Measurements from ENCODE around the gene ALCAM.

The ALCAM gene

DNA sequence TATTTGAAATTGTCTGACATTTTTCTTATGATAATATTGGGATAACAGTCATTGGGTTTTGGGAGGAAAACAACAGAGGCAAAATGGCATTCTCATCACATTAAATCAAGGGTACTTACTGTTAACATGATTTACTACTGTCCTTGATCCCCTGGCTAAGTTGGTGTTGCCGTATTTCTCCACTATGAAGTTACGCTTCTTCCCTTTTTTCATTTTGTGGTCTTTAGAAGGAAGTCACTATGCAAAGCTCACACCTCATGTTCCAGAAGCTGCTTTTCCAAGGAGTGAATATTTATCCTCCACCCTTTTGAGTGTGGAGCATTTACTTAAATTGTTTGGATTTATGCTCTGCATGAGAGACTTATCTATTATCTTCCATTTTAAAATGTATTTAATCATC is 63.7 kb downstream of the ALCAM start:
- no peak for DNase-seq (ENCODE audit: low read depth)

GRCh38 chr3:105431200-105431599 is 64.5 kb downstream of the ALCAM start:
- DNase-seq (ENCODE audit: low read depth), result no peak

DNA sequence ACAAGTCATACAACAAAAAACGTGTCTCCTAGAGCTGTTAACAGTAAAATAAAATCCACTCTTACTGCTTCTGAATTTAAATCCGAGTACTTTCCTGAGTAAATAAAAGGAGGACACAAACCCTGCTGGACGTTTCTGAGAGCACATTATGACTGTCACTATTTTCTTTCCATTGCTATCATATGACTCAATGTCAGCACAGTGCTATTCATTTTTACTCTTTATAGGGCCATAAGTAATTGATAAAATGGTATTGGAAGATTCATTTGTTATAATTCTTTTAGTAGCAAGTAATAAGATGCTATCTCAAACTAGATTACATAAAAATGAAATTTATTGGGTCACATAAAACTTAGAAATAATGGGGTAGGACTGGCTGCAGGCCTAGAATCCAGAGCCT is 68.6 kb downstream of the ALCAM start:
- DNase-seq (ENCODE audit: low read depth), result no peak

- DNase-seq (ENCODE audit: low read depth), result no peak
Observed at GRCh38 chr3:105436687-105437086, 70.0 kb downstream of the ALCAM start.

GRCh38 chr3:105440113-105440512 is 73.4 kb downstream of the ALCAM start:
- DNase-seq (ENCODE audit: low read depth), result no peak

DNA sequence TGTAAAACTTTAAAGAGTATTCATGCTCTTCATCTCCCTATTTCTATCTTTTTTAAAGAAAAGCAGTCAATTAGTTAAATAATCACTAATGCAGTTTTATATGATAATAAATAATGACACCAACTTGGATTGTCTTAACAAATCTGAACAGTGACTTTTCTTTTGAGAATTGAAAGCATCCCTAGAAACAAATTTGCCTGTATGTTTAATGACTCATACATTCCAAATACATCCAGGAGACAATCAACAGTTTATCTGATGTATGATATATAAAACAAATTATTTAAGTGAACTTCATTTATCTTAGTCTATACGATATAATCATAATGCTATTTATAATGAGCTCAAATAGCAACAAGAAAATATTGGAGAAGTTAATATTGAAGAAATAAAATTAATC is 78.0 kb downstream of the ALCAM start:
- DNase-seq (ENCODE audit: low read depth), result no peak

- no peak for DNase-seq (ENCODE audit: low read depth)
Observed at GRCh38 chr3:105448338-105448982, 81.8 kb downstream of the ALCAM start.

DNA sequence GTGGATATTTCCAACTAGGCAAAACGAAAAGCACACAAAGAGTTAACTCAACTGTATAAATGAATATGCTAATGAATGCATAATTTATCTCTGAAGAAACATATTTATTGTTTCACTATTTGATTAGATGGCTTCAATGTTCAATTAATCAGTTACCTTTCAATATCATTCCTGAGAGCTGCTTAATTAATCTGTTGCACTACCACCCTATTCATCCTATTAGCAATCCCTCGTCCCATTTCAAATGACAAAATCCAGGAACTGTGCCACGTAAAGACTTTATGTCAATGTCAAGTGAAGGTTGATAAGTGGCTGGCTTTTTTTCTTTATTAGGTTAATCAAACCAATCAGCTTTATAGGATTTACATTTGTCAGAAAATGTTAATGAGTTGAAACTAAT is 82.7 kb downstream of the ALCAM start:
- DNase-seq (ENCODE audit: low read depth), result no peak

- no peak for DNase-seq (ENCODE audit: low read depth)
Observed at GRCh38 chr3:105456017-105456416, 89.3 kb downstream of the ALCAM start.

DNA sequence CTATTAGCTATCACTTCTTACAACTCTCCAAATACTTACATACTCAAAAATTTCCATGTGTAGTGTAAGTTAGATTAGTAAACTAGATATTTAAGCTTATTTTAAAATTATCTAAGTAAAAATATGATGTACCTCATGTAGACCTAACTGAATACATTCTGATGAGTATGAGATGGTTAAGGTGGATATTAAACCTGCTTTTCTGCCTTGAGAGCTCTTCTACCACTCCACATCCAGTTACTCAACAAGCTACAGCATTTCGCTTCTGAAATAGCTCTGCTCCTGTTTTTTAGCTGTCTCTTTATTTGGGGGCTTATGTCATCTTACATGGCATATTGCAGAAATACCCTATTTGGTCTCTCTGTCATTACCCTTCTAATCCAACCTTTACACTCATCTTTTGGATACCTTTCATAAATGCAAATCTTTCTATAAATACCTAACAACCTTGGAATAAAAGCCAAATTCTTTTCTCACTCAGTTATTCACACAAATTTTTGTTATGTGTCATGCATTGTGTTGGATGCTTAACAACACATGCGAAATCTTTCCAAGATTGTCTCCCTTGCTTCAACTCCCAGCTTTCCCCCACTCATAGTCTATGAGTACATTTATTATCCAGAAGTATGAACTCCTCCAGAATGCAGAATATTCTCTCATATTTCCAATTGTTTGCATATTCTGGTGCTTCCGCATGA is 92.0 kb downstream of the ALCAM start:
- DNase-seq (ENCODE audit: low read depth), result no peak

DNA sequence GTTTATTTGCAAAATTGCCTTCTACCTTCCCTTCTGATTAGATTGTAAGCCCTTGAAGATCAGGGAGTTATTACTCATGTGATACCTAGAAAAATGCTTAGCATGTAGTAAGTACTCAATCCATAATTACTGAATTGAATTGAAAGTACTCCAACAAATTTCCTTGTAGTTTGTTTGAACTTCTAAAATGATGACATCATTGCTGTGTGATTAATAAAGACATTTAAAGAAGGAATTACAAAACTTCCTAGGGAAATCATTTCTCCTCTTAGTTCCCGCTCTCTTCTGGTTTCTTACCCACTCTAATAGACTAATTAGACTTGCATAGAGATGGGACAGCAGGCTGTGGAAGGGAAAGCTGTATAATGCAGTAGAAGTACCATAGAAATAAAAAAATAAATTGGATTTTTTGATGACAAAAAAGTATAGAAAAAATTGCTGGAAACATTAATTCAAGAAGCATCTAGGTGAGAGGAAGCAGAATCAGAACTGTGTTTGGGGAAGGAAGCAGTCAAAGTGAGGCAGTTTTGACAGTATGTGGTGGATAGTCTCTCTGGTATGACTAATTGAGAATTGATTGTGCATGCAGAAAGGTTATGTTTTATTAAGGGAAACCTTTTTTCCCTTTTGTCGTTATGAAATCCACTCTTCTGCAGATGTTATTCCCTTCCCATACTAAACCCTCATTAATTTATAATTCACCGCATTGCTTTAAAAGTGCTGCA is 93.0 kb downstream of the ALCAM start:
- DNase-seq (ENCODE audit: low read depth), result no peak

DNA sequence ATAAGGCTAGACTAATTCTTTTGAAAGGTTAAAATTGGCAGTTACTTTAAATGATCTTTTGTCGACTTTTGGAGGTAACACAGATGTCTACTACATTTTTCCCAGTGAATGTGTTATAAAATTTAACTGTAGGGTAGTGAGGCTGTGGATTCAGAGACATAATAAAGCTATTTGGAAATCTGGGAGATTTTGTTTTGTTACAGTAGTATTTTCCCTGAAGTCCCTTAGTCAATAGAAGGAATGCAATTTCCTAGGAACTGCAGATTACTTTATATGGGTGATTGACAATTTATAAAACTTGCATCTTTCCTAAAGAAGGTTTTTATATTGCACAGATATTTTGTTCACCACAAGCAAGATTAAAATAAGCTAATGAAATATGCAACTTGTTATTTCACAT is 96.9 kb downstream of the ALCAM start:
- DNase-seq (ENCODE audit: low read depth), result no peak

GRCh38 chr3:105465251-105465853 is 98.6 kb downstream of the ALCAM start:
- DNase-seq (ENCODE audit: low read depth), result no peak

GRCh38 chr3:105466072-105466471 is 99.4 kb downstream of the ALCAM start:
- DNase-seq (ENCODE audit: low read depth), result no peak

DNA sequence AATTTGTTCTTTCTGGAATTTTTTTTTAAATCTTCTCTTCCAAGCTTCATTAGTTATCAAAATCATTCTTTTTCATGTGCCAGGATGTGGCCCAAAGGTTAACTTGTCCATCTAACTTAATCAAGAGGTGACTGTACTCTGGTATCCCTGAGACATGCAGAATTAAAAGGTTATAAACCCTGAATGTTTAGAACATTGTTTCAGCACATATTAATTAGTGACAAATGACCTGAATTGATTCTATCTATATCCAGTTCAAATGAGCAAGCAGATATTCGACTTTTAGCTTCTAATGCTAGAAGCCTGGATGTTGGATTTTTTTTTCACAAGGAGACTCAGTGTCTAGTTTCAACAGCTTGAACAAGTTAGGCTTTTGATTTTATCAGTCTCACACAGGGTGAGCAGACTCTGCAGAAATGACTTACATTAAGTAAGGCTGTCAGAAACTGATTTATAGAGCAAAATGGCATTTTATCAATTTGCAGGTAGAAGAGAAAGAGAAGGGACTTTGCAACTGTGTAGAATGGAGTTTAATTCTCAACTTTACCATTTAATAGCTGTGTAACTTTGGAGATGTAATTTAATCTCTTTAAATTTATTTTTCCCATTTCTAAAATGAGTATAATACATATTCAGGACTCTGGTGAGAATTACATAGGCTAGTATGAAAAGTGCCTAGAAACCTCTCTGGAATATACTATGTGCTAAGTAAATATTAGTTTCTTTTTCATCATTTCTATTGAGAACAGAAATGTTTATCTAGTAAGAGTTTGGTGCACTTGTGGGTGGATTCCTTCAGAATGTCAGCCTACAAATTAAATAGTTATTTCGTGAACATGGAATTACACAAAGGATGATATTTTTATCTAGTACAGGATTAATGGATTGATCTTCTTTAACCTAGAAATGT is 100.0 kb downstream of the ALCAM start:
- DNase-seq (ENCODE audit: low read depth), result no peak

- DNase-seq (ENCODE audit: low read depth), result no peak
Observed at GRCh38 chr3:105470851-105471250, 104.1 kb downstream of the ALCAM start.

DNA sequence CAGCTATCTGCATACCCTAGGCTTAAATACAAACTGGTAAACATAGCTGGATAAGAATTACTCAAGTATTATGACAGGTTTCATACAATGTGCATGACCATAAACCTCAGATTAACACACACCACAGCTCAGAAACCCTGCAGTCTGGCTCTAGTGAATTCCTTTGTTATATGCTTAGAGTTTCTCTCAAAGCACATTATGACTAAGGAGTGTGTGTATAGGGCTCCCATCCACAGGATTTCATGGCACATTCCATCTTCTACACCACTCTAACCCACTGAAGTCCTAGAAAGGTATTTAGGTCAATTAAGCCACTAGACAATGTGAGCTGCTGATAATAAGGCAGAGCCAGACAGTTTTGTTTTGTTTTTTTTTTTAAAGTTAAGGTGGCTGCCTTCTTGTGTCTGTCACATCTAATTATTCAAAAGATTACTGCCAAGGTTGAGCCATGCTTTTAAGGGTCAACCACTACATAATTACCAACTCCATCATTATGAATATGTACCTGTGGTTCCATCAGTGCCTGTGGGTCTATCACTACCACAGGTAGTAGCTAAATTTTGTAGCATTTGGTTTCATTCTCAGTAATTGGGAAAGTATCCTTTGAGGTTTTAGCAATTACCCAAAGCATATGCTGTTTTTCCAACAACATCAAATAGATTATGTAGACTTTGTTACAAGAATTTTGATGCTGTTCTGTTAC is 107.0 kb downstream of the ALCAM start:
- no peak for DNase-seq (ENCODE audit: low read depth)

DNA sequence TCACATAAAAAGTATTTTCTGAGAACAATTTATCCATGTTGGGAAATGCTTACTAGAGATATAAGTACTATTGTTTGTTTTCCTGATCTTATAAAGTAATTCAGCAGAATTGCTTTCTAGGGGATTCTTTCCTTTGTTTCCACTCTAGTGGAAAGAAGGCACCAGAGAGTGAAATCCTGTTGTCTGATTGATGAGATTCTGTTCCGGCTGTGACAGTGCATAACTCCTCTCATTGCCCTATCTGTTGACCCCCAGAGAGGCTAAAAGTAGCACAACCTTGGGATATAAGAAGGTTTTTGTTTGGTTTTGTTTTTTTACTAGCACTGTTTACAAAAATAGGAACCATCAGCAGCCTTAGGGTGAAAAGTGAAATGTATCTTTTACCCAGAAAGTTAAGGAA is 114.1 kb downstream of the ALCAM start:
- DNase-seq (ENCODE audit: low read depth), result no peak

GRCh38 chr3:105483476-105483875 is 116.8 kb downstream of the ALCAM start:
- no peak for DNase-seq (ENCODE audit: low read depth)

GRCh38 chr3:105490045-105490444 is 123.3 kb downstream of the ALCAM start:
- no peak for DNase-seq (ENCODE audit: low read depth)

DNA sequence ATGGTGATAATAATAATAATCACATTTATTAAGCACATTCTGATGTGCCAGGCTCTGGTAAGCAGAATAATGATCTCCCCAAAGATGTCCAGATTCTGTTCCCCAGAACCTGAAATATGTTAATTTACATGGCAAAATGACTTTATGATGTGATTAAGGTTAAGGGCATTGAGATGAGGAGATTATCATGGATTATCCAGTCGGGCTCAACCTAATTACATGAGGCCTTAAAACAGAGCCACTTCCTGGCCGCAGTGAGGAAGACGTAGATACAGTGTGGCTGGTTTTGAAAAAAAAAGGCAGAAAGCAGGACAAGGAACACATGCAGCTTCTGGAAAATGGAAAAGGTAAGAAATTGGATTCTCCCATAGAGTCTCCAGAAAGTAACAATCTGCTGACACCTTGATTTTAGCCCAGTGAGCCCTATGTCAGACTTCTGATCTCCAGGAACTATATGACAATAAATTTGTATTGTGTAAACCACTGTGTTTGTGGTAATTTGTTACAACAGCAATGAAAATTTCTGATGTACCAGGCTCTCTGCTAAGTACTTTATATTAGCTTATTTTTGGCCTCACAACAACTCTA is 126.7 kb downstream of the ALCAM start:
- DNase-seq (ENCODE audit: low read depth), result no peak

Data from stimulated activated CD8-positive, alpha-beta memory T cell treated with anti-CD3 and anti-CD28 coated beads, Interleukin-15, amount 100 ng/mL, for 1 hour (primary cell).